Dedifferentiated amniotic fluid mesenchymal stem cell (primary cell): ENCODE results near the gene ZNF106.

Source experiments
- DNase-seq: peaks from one replicate; pipeline ENCODE4 v3.0.0-alpha.2; 2016; ENCODE audit errors: extremely low spot score

ZNF106 gene

DNA sequence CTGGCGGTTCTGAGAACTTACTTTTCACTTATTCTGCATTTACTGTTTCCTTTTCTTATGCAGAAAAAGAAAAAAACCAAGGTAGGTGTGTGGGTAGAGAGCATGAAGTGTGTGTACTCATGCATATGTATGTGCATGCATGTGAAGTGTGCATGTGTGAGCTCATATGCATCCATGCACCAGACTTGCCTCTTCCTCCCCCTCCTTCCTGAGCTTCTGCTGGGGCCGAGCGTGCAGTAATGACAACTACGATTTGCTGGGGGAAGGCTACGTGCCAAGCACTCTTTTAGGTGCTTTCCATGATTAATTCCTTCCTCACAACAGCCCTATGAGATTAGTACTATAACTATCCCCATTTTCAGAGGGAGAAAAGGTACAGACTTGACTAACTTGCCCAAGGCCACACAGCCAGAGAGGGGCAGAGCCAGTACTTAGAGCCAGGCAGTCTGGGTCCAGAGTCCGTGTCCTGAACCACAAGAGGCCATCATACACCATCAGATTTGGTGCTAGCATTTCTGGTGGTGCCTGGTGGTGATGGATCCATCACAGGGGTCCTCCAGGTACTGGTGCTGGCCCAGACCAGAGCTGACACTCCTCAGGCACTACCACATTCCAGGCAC lies 85.0 kb downstream of the ZNF106 start:
- DNase-seq: no peak

DNA sequence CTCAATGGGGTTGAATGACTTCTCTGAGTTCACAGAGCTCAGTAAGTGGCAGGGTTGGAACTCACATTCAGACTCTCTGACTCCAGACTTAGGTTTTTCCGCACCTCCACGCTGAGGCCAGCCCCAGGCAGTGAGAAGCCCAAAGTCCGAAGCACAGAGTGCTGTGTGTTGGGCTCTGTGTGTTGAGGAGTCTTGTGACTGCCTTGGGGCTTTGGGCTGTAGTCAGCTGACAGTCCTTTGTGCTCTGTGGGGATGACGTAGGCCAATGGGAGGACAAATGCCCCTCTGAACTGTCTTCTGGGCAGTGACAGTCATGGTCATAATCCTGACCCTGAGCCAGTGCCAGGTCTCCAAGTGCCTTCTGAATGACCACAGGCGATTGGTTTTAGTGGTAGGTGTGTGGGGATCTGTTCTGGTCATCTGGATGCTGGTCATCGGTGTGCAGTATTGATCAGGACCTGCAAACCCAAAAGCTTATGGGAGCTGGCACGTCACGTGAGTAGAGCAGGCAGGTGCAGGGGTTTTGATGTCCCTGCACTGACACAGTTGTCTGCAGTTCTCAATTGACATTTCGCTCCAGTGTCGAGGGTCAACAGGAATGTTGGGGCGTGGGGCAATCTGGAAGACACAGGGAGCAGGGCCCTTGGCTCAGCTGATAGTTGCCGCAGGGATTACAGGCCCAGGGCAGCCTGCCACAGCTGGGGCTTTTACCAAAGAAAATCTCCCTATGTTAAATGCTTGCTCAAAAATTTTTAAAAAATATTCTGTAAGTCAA lies 86.3 kb downstream of the ZNF106 start:
- DNase-seq: no peak

DNA sequence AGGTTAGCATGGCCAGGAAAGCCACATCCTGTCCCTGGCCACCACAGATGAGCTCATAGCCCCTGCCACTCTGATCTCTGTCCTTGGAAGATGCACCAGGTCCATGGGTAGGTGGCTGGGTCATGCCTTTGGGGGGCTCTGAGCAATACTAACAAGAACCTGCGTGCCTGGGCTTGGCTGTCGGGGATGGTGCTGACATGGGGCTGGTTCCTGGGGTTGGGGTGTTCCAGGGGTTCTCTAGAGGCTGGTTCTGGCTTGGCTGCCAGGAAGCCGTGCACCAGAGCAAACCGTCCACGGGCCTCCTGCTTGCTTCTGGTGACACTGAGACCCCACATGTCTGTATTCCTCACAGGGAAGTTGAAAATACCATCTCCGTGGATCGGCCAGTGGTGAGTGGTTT lies 87.6 kb downstream of the ZNF106 start:
- DNase-seq: no peak

DNA sequence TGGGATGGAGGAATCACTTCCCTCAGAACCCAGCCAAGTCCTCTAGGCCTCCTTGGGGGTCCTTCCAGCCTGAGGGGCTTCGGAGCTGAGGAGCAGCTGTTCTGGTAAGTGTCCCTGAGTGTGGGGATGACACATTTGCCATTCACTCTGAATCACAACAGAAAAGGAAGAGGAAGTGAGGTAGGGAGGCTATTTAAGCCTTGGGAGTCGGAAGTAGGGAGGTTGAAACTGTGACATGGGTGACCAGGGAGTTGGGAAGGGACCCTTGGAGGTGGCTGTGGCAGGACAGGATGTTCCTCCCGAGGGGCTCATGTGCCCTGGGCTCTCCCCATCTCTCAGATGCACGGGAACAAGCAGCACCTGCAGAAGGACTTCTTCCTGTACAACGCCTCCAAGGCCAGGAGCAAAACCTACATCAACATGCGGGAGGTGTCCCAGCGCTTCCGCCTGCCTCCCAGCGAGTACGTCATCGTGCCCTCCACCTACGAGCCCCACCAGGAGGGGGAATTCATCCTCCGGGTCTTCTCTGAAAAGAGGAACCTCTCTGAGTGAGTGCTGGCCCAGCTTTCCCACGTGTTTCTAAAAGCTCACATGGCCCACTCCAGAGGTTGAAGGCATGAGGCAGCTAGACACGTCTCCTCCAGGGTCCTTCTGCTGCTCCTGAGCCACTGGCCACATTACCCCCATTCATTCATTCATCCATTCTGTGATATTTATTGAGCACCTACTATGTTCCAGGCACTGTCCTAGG lies 88.3 kb downstream of the ZNF106 start:
- no peak for DNase-seq

DNA sequence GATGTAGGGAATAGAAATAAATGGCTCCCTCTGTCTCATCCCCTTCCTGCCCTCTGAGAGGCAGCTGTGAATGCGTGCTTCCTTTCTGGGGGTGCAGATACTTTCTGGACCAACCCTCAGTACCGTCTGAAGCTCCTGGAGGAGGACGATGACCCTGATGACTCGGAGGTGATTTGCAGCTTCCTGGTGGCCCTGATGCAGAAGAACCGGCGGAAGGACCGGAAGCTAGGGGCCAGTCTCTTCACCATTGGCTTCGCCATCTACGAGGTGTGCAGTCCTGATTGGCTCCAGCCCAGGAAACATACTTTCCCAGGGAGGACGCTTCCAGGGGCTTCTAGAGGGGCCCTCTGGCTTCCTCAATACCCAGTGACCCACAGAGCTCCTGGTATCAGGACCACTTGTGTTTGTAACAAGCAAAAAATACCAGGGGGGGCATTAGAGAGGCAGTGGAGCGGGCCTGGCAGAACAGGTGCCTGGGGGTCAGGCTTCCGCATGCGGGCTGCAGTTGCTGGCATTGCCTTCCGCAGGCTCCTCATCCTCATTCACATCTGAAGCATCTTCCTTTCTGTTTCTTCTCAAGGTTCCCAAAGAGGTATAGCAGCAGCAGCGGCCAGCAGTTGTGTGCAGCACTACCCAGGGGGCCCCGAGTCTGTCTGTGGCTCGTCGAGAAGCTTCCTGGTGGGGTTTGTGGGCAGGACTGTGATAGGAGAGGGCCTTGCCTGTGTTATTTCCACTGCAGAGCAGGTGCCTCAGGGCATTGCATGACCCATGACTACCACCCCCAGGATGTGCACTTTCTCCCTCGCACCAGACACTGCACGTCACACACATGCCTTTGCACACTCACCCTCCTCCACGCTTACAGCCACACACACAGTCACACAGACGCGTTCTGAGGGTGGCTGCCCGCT lies 89.1 kb downstream of the ZNF106 start:
- no peak for DNase-seq

DNA sequence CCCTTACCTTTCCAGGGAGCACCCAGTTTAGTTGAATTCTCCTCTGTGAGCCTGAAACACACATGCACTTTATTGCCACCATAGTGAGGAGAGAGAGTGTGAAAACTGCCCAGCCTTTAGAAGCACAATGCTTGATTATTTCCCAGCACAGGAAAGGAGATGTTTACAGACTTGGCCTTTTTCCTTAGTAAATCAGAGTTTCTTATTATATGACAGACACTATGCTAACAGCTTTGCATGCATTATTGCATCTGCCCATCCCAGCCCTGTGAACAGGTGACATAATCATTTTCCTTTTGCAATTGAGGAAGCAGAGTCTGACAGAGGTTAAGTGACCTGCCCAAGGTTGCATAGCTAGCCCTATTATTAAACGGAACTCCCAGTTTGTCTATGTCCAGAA lies 95.1 kb downstream of the ZNF106 start:
- no peak for DNase-seq

DNA sequence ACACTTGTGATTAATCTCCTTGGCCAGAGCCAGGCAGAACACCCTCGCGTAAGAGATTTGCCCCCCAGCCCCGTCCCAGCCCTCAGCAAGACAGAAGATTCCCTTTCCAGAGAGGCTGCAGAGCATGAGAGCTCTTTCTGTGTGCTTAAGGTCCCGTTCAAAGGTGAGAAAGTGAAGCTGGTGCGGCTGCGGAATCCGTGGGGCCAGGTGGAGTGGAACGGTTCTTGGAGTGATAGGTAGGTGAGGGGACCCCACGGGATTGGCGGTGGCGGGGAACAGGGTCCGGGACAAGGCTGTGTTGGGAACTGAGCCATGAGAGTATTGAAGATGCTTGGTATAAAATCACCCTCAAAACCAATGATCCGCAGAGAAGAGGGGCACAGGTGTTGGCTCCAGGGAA lies 96.8 kb downstream of the ZNF106 start:
- DNase-seq: no peak

DNA sequence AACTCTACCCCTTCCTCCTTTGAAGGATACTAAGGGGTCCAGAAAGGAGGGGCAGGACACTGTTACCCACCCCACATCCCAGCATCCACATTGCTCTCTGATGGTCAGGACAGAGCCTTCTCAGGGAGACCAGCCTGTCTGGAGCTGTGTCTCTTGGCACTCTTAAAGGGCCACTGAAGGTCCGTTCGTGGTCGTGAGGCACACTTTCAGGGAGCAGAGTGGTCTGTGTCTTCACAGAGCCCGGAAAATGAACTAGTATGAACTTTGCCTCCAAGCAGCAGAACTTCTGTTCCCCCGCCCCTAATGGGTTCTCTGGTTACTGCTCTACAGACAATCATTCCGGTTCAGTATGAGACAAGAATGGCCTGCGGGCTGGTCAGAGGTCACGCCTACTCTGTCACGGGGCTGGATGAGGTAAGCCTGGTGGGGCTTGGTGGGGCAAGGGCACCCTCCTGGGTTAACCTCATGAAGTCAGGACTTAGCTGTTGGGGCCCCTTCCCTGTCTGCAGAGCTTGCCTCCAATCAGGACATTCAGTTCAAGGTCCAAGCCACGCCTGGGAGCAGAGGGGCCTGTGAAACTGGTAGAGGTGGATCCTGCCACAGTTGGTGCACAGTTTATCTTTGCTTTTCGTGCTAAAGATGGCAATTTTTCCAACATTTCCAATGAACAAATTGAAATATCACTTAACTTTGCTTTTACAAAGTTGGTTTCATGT lies 98.5 kb downstream of the ZNF106 start:
- no peak for DNase-seq

DNA sequence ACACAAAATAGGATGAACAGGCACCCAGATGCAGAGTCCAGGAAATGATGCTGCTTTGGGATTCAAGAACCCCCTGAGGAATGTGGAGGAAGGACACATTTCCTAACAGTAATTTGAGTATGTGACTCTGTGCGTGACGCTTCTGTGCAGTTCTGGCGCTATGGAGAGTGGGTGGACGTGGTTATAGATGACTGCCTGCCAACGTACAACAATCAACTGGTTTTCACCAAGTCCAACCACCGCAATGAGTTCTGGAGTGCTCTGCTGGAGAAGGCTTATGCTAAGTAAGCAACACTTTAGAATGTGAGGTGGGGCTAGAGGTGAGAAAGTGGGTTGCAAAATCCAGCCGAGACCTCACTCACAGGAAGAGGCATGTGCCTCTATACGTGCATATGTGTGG lies 103.3 kb downstream of the ZNF106 start:
- no peak for DNase-seq

DNA sequence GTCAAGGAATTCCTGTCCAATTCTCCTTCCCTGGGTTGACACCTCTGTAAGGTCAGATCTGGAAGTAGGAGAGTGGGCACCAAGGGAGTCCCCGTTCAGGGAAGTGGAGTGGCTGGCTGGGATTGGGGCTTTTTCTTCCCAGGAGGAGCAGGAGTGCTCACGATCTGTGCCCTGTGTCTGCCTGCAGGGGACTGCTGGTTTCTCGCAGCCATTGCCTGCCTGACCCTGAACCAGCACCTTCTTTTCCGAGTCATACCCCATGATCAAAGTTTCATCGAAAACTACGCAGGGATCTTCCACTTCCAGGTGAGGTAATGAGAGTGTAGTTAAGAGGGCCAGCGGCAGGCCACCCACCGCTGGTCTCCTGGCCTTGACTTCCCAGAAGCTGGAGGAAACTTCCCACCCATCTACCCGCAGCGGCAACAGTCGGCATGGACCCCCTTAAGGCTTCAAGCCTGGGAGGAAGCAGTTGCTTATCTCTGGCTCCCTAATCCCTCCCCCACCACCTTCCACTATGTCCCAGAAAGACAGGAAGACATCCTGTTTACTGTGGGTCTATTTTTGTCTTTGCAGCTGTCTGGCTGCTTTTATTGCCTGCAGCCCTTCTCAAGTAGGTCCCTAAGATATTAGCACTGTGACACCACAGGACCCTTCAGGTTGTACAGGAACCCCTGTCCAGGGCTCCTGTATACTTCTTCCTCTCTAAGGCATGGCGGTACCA lies 104.8 kb downstream of the ZNF106 start:
- DNase-seq: no peak

DNA sequence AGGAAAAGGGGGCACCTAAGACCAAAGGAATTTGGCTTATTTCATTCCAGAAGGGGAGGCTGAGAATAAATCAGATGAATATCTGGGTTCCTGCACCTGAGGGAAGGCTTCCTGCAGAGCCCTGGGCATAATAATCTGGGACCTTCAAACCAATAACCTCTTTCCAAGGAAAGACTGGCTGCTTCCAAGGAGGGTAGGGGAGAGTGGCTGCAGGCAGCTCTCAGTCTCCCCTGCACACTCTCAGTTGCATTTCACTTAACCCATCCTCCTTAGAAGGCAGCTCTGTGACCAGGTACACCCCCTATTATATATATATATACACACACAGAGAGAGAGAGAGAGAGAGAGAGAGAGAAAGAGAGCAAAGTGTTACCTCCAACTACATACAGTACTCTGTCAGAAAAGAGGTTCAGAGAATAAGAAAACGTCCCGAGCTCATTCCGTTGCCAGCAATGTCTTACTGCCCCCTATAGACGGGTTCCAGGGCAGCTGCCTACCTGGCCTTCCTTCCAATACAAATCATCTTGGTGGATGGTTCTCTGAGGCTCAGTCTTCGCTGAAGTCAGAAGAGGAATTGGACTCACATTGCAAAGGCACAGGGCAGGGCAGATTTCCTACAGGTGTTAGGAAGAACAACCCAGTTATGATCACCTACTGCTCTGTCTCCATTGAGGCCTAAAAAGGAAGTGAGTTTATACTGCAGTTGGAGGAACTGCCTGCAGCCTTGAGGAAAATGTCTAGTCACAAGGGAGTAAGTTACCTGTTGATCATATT lies 105.5 kb downstream of the ZNF106 start:
- DNase-seq: no peak

DNA sequence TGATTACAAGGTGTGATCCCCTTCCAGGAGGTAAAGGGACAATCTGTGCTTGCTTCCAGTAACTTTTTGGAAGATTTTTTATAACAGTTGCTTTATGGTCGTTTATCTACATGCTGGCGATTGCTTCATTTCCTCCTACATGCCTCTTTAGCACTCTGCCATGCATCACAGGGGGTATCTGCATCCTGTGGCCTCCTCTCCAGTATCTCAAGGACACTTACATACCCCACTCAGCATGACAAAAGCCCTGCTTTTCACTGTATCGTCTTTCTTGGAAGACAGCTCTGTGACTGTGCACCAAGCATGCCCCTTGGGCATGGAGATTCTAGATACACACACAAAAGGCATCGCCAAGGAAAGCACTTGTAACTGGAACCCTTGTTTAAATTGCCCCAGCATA lies 106.3 kb downstream of the ZNF106 start:
- no peak for DNase-seq

DNA sequence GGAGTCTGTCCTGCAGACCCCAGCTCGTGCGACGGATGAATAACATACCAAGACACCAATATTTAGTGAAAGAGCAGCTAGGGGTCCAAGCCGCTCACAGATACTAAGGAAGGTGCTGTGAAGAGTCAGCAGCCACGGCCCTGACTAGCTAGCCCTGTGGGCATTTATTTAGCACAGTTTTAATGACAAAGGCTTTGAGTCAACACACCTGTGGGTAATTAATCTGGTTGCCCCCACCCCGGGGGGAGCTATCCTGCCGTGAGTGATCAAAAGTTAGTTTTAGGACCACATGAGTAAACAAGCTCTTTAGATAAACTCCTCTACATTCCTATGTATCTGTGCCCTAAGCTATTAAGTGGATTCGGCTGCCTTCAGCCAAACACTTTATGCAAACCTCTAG lies 112.9 kb downstream of the ZNF106 start:
- DNase-seq: no peak

DNA sequence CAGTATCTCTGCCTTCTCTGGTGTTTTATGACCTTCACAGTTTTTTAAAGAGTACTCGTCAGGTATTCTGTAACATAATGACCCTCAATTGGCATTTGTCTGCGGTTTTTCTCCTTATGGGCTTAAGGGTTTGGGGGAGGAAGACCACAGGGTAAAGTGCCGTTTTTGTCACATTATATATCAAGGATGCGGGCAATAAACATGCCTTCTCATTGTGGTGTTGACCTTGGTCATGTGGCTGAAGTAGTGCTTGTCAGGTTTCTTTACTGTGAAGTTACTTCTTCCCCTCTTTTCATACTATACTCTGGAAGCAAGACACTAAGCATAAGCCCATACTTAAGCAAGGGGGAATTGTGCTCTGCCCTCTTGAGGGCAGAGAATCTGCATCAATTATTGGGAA lies 115.0 kb downstream of the ZNF106 start:
- DNase-seq: no peak

DNA sequence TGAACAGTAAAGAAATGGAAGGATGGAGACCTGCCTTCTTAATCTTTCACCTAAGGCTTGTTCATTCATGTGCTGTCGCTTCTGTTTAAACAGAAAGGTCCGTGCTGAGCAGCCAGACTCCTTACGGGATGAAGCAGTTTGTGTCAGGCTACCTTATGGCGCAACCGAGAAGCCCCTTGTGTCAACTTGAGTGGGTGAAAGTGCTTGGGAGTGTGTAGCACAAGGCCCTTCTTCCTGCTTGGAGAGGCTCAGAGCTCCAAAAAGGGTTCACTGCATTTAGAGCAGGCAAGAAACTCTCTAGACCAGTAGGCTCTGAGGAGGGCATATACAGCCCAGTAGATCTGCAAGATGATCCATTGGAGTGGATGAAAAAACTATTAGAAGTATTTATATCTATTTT lies 115.7 kb downstream of the ZNF106 start:
- DNase-seq: no peak

DNA sequence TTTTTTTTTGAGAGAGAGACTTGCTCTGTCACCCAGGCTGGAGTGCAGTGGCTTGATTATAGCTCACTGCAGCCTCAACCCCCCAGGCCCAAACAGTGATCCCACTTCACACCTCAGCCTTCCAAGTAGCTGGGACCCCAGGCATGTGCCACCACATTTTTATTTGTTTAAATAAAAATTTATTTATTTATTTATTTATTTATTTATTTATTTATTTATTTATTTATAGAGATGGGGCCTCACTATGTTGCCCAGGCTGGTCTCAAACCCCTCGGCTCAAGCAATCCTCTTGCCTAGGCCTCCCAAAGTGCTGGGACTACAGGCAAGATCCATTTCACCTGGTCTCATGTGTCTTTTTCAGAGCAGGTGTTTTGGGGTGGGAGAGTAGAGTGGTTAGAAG lies 116.1 kb downstream of the ZNF106 start:
- no peak for DNase-seq

DNA sequence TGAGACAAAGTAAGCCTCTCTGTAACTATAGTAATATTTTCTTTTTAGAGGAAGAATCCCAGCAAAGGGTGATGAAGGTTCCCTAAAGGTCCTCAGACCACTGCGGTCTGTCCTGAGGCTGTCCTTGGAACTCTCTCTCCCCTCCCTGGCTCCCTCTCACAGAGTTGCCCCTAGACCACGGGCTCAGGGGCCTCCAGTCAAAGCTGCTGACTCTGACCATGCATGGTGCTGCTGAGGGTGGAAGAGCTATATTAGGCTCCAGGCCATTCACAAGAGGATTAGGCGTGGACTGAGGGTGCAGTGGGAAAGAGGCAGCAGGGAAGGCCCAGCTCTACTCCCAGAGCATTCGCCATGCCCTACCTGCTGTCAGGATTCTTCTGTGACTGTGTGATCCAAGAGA lies 117.0 kb downstream of the ZNF106 start:
- DNase-seq: no peak

DNA sequence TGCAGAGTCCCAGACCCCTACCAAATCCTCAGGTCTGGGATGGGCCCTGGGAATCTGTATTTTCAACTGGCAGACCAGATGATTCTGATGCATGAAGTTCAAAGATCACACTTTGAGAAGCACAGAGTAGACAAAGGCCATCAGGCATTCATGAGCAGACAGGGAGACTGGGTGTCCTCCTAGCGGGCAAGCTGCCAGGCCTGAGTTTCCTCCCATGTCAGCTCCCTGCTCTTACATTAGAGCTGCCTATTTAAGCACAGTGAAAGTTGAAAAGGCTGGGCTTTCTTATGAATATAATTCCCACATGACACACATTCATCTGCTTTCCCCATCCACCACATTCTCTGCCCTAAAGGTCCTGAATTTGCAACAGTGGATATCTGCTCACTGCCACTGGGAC lies 117.7 kb downstream of the ZNF106 start:
- DNase-seq: no peak

DNA sequence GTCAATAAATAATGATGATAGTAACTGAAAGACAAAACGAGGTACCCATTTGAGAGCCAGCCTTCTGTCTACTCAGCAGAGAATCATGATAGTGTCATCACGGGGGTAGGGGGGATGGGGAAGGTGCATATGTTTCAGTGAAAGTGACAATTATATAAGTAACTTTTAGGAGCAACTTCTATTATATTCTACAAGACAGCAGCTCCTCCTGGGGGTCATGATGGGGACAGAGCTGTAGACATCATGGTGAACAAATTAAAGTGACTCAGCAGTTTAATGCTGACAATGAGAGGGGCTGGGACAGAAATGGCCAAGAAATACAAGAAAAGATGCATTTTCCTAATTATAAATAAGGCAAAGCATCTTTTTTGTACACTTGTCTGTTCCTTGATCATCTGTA lies 119.8 kb downstream of the ZNF106 start:
- no peak for DNase-seq

DNA sequence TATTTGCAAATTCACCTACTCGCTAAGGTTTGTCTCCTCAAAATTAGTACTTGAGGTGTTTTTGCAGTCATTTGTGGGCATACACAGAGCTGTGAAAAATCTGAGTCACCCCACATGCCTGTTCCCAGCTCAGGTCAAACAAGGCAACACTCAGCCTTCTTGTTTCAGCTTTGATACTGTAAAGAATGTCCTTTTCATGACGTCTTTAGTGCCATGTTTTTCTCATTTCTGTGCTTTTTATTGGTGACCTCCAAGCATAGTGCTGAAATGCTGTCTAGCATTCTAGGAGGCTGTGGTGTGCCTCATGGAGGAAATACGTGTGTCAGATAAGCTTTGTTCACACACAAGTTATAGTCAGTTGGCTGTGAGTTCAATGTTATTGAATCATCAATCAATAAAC lies 122.8 kb downstream of the ZNF106 start:
- DNase-seq: no peak
